Thyroid gland (tissue), 4 donors: ENCODE measurements around the gene C19orf85. TPM values are rescaled to one million over a fixed set of nuclear protein-coding genes. Genes with fewer than 3 reads are reported as not detected.
A peak's percentile ranks its signal among the peaks of the same experiment; 100 is the strongest.
"Not testable (repeated sequence)": the region's sequence is repeated elsewhere in the genome, so short reads cannot be mapped to it uniquely, and the experiment has no call there.

Source experiments
- DNase-seq, 2 donors: peaks; one replicate each; pipeline ENCODE4 v3.0.0-alpha.2; 2019
- H3K27ac ChIP-seq, 3 donors: fragments of 200-600 bp; sonication (generic); 1 replicate in 2 of 3; 2 replicates in 1 of 3; pipeline ENCODE4 v1.5.1; 2016 to 2019; ENCODE audit warnings: mild to moderate bottlenecking in 1 of 3, moderate library complexity in 1 of 3
- H3K27me3 ChIP-seq: fragments of 200-600 bp; sonication (generic); one replicate; pipeline ENCODE4 v1.5.1; 2019
- H3K36me3 ChIP-seq, 2 donors: fragments of 200-600 bp; sonication (generic); one replicate each; pipeline ENCODE4 v1.5.1; 2016 to 2019
- H3K4me1 ChIP-seq, 2 donors: fragments of 200-600 bp; sonication (generic); one replicate each; pipeline ENCODE4 v1.5.1; 2017 to 2019
- H3K4me3 ChIP-seq, 3 donors: fragments of 200-600 bp; sonication (generic); replicated peaks in 1 of 3; 1 replicate in 2 of 3; 2 replicates in 1 of 3; pipeline ENCODE4 v1.5.1; 2016; ENCODE audit warnings: mild to moderate bottlenecking in 1 of 3
- H3K9me3 ChIP-seq: fragments of 200-600 bp; sonication (generic); one replicate; pipeline ENCODE4 v1.5.1; 2017
- CTCF ChIP-seq, 6 experiments: fragments of 200-600 bp in 3 of 6; fragments of 450-650 bp in 3 of 6; sonication (generic) in 3 of 6; IDR thresholded peaks; one replicate each; pipeline ENCODE4 v1.5.1; 2016 to 2019; ENCODE audit warnings: antibody characterized with exemption in 6 of 6, mild to moderate bottlenecking in 2 of 6, inconsistent platforms in 1 of 6, moderate library complexity in 1 of 6
- POLR2A ChIP-seq, 2 donors: fragments of 450-650 bp; IDR thresholded peaks; one replicate each; pipeline ENCODE4 v1.6.1; 2017; ENCODE audit warnings: antibody characterized with exemption in 2 of 2, mild to moderate bottlenecking in 2 of 2, moderate library complexity in 1 of 2
- WGBS, 2 donors: methylation state at CpG; one replicate each; pipeline ENCODE4 v1.1.5; 2017; 5-methylcytosine and 5-hydroxymethylcytosine counted together
- intact Hi-C: fragments of 100-400 bp; cut with DNase I; formaldehyde crosslinking; loops from one replicate; pipeline ENCODE4 v1.15.1; 2023
- total RNA-seq, 4 donors: library from RNA; depleted of rRNA; stranded (reverse); fragments of >200 nt; gene quantifications; one replicate each; pipeline ENCODE4 v1.2.3, GENCODE V29; 2016

The C19orf85 gene
- total RNA-seq, 4 donors from 2014 or later = not detected

GRCh38 chr19:55423225-55424005 is 41.1 kb downstream of the C19orf85 start:
- 71 to 81% methylated on average over 13 of the region's 13 CpGs for whole genome bisulfite sequencing, 2 donors
- intact Hi-C loops = loop anchor here (10.0 kb wide), 1 partner anchor 119 kb away; no protein-coding TSS in a partner anchor
- no peak overlapping the region for H3K4me3 ChIP-seq
- H3K27me3 ChIP-seq = no peaks in the 10 kb centered on the region
- H3K36me3 ChIP-seq = no peaks in the 10 kb centered on the region
- H3K9me3 ChIP-seq = no peaks in the 10 kb centered on the region
- no peak for DNase-seq
- H3K4me1 ChIP-seq = no peaks in the 10 kb centered on the region
- no peak for TF ChIP-seq CTCF (IDR thresholded peaks at IDR 0.05)
- TF ChIP-seq POLR2A (IDR thresholded peaks at IDR 0.05) = no peak
- no peak overlapping the region for H3K27ac ChIP-seq

- H3K27me3 ChIP-seq, H3K27ac ChIP-seq, DNase-seq, H3K36me3 ChIP-seq, H3K4me1 ChIP-seq, H3K9me3 ChIP-seq, H3K4me3 ChIP-seq: not testable (repeated sequence)
- 66 to 71% methylated on average over 4 of the region's 4 CpGs for WGBS, 2 donors
- intact Hi-C loops = loop anchor here (10.0 kb wide), 1 partner anchor 116 kb away; no protein-coding TSS in a partner anchor
Measured at GRCh38 chr19:55421281-55421680, 43.3 kb downstream of the C19orf85 start.

GRCh38 chr19:55419624-55420236 is 44.8 kb downstream of the C19orf85 start:
- intact Hi-C loops = loop anchor here (5.0 to 10.0 kb wide), 2 partner anchors 115 to 277 kb away; no protein-coding TSS in a partner anchor
- 60 to 69% methylated on average over 3 to 5 of the region's 5 CpGs for WGBS, 2 donors
- Histone ChIP-seq H3K9me3 (no peaks in the 10 kb centered on the region), H3K4me3 (no peak overlapping the region), H3K36me3 (no peaks in the 10 kb centered on the region), H3K27ac (no peak overlapping the region), H3K4me1 (no peaks in the 10 kb centered on the region), H3K27me3 (no peaks in the 10 kb centered on the region)
- no peak for DNase-seq
- TF ChIP-seq CTCF (IDR thresholded peaks at IDR 0.05) = no peak
- TF ChIP-seq POLR2A (IDR thresholded peaks at IDR 0.05) = no peak

GRCh38 chr19:55419103-55419502 is 45.4 kb downstream of the C19orf85 start:
- no peaks in the 10 kb centered on the region for H3K27me3 ChIP-seq
- no peak for DNase-seq
- WGBS, 2 donors = 63% methylated on average over 4 to 5 of the region's 5 CpGs
- no peaks in the 10 kb centered on the region for H3K4me1 ChIP-seq
- no peaks in the 10 kb centered on the region for H3K36me3 ChIP-seq
- no peaks in the 10 kb centered on the region for H3K9me3 ChIP-seq
- TF ChIP-seq CTCF (IDR thresholded peaks at IDR 0.05) = no peak
- TF ChIP-seq POLR2A (IDR thresholded peaks at IDR 0.05) = no peak
- intact Hi-C loops = loop anchor here (5.0 kb wide), 1 partner anchor 277 kb away; no protein-coding TSS in a partner anchor
- no peak overlapping the region for H3K4me3 ChIP-seq
- H3K27ac ChIP-seq = no peak overlapping the region

GRCh38 chr19:55418185-55418584 is 46.4 kb downstream of the C19orf85 start:
- Histone ChIP-seq H3K4me1 (no peaks in the 10 kb centered on the region), H3K9me3 (no peaks in the 10 kb centered on the region), H3K27me3 (no peaks in the 10 kb centered on the region), H3K27ac (no peak overlapping the region), H3K36me3 (no peaks in the 10 kb centered on the region), H3K4me3 (no peak overlapping the region)
- intact Hi-C loops = loop anchor here (5.0 kb wide), 1 partner anchor 276 kb away; no protein-coding TSS in a partner anchor
- DNase-seq = peak; percentile 67 to 69
- WGBS, 2 donors = 5 to 6% methylated on average over 6 to 7 of the region's 7 CpGs
- TF ChIP-seq CTCF (IDR thresholded peaks at IDR 0.05) = peak; percentile 29 to 81 (median 68)
- TF ChIP-seq POLR2A (IDR thresholded peaks at IDR 0.05) = no peak

Other genes starting within 250 kb of the C19orf85 start
- 1 to 10 TPM; 1.6 to 5.8 (median 2.9) TPM for gene TMEM86B, start 236.0 kb downstream of the C19orf85 start, total RNA-seq
- 10 to 100 TPM; 26.1 to 99.8 (median 54.2) TPM for gene PPP6R1, start 205.7 kb downstream of the C19orf85 start, total RNA-seq
- 10 to 100 TPM; 24.2 to 48.4 (median 31.2) TPM for gene HSPBP1, start 184.6 kb downstream of the C19orf85 start, total RNA-seq
- gene BRSK1, start 180.8 kb downstream of the C19orf85 start, total RNA-seq = 1 to 10 TPM in 1 of 4 donors, under 1 TPM in 1, not detected in 2; 0.83 to 1.2 TPM
- gene TMEM150B, start 139.4 kb downstream of the C19orf85 start, total RNA-seq = 1 to 10 TPM in 1 of 4 donors, not detected in 3; 1.3 TPM
- 10 to 100 TPM in 3 of 4 donors, 1 to 10 TPM in 1; 7.5 to 22.0 (median 15.4) TPM for gene KMT5C, start 124.9 kb downstream of the C19orf85 start, total RNA-seq
- under 1 TPM in 1 of 4 donors, not detected in 3; 0.94 TPM for gene COX6B2, start 110.0 kb downstream of the C19orf85 start, total RNA-seq
- not detected for gene GARIN5B, start 101.5 kb downstream of the C19orf85 start, total RNA-seq
- not detected for gene IL11, start 94.3 kb downstream of the C19orf85 start, total RNA-seq
- not detected for gene TMEM190, start 87.9 kb downstream of the C19orf85 start, total RNA-seq
- 10 to 100 TPM in 3 of 4 donors, 1 to 10 TPM in 1; 6.3 to 73.5 (median 31.2) TPM for gene TMEM238, start 80.5 kb downstream of the C19orf85 start, total RNA-seq
- gene RPL28, start 78.8 kb downstream of the C19orf85 start, total RNA-seq = 100 to 1,000 TPM; 156 to 404 (median 205) TPM
- 10 to 100 TPM in 2 of 4 donors, 1 to 10 TPM in 2; 5.7 to 13.3 (median 9.8) TPM for gene UBE2S, start 57.0 kb downstream of the C19orf85 start, total RNA-seq
- not detected for gene SHISA7, start 21.5 kb downstream of the C19orf85 start, total RNA-seq
- gene ISOC2, start 3.1 kb downstream of the C19orf85 start, total RNA-seq = 100 to 1,000 TPM in 2 of 4 donors, 10 to 100 TPM in 2; 52.1 to 178 (median 100) TPM
- 10 to 100 TPM in 2 of 4 donors, 1 to 10 TPM in 2; 2.1 to 12.0 (median 6.5) TPM for gene ZNF628, start 11.9 kb upstream of the C19orf85 start, total RNA-seq
- 10 to 100 TPM in 2 of 4 donors, 1 to 10 TPM in 2; 5.1 to 28.3 (median 12.2) TPM for gene NAT14, start 20.4 kb upstream of the C19orf85 start, total RNA-seq
- 1 to 10 TPM; 1.7 to 2.9 (median 2.2) TPM for gene SSC5D, start 23.7 kb upstream of the C19orf85 start, total RNA-seq
- not detected for gene SBK2, start 72.4 kb upstream of the C19orf85 start, total RNA-seq
- gene SBK3, start 80.8 kb upstream of the C19orf85 start, total RNA-seq = 10 to 100 TPM in 1 of 4 donors, under 1 TPM in 1, not detected in 2; 0.94 to 14.8 TPM
- 1 to 10 TPM; 4.0 to 7.5 (median 6.6) TPM for gene ZNF579, start 116.1 kb upstream of the C19orf85 start, total RNA-seq
- gene FIZ1, start 134.8 kb upstream of the C19orf85 start, total RNA-seq = 10 to 100 TPM in 3 of 4 donors, 1 to 10 TPM in 1; 9.0 to 18.5 (median 14.0) TPM
- 10 to 100 TPM; 13.0 to 34.2 (median 28.9) TPM for gene ZNF524, start 135.5 kb upstream of the C19orf85 start, total RNA-seq
- 10 to 100 TPM in 2 of 4 donors, 1 to 10 TPM in 2; 5.5 to 12.6 (median 9.1) TPM for gene ZNF865, start 140.9 kb upstream of the C19orf85 start, total RNA-seq
- gene ZNF784, start 159.8 kb upstream of the C19orf85 start, total RNA-seq = 10 to 100 TPM in 1 of 4 donors, 1 to 10 TPM in 3; 5.1 to 10.0 (median 8.7) TPM
- 10 to 100 TPM; 29.9 to 61.1 (median 44.8) TPM for gene ZNF580, start 176.3 kb upstream of the C19orf85 start, total RNA-seq
- 10 to 100 TPM; 11.1 to 23.9 (median 15.8) TPM for gene ZNF581, start 178.9 kb upstream of the C19orf85 start, total RNA-seq
- 10 to 100 TPM; 11.2 to 23.2 (median 20.7) TPM for gene CCDC106, start 183.5 kb upstream of the C19orf85 start, total RNA-seq
- gene U2AF2, start 190.3 kb upstream of the C19orf85 start, total RNA-seq = 100 to 1,000 TPM in 1 of 4 donors, 10 to 100 TPM in 3; 68.4 to 115 (median 85.7) TPM
- gene EPN1, start 210.5 kb upstream of the C19orf85 start, total RNA-seq = 100 to 1,000 TPM in 1 of 4 donors, 10 to 100 TPM in 3; 34.8 to 102 (median 72.2) TPM